ENCODE results near the gene DCLRE1A.

GRCh38 chr10:113880236-113880635 lies 26.4 kb upstream of the DCLRE1A start:
- no peak for TF ChIP-seq CTCF (conservative IDR thresholded peaks at IDR 0.05)
- TF ChIP-seq EZH2 (IDR thresholded peaks at IDR 0.05; ENCODE audit: low read depth) = no peak

Data from PC-9 (cell line).